AG09309 (cell line): ENCODE measurements around the gene TRUB2.

Experiments
- DNase-seq: peaks from one replicate; pipeline ENCODE4 v3.0.0-alpha.2; 2010; ENCODE audit warnings: low read depth
- H3K4me3 ChIP-seq: 2 replicates; pipeline ENCODE4 v1.5.1; 2011; ENCODE audit warnings: mild to moderate bottlenecking, low read depth, low read length, moderate library complexity; ENCODE audit not compliant: control insufficient read depth
- CTCF ChIP-seq: IDR thresholded peaks from 2 replicates; pipeline ENCODE4 v1.5.1; 2011; ENCODE audit warnings: mild to moderate bottlenecking, low read depth, low read length, inconsistent platforms; ENCODE audit not compliant: insufficient read depth, control insufficient read depth; ENCODE audit errors: missing control alignments

The TRUB2 gene

DNA sequence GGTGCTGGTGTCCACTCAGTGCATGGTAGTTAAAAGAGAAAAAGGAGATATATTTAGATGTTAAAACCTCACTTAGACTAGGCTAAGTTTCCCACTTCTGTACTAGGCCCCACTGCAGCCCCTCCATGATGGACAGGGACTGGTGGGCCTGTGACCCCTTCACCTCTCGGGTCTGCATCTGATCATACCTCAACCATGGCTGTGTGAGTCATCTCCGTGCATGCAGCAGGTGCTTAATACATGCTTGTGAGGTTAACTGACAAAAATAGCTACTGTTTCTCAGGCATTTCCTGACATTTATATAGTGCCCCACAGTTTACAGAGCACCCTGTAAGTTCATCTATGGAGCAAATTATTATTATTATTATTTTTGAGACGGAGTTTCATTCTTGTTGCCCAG, 40.5 kb upstream of the TRUB2 start:
- TF ChIP-seq CTCF: no peak
- no peak overlapping the region for H3K4me3 ChIP-seq
- DNase-seq: no peak

DNA sequence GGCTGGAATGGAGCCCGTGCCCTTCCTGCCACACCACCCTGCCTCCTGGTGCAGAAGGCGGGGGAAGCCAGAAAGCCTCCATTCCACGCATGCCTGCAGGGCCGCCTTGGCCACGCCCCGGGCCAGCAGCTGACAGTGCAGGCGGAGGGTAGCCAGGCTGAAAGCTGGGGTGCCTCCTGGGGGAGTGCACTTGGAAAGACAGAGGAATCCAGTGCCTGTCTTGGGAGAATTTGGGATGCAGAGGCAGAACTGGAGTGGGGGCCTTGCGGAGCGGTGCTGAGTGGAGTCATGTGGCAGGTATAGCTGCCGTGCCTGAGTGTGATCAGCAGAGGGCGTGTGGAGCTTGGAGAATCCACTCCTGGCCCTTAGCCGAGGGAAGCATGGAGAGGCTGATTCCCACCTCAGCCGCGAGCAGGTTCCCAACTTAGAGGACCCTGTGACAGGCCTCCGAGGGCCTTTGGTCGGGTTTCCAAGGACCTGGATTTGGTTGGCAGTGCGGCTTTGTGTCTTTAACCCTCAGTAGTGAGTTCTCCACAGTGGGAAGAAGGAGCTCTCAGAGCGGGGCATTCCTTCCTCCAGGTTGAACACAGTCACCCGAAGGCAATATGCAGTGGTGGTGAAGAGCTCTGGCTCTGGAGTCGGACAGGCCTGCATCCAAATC, 39.9 kb upstream of the TRUB2 start:
- peak overlapping the region; percentile 41 for H3K4me3 ChIP-seq
- peak; percentile 92 for TF ChIP-seq CTCF
- peak; percentile 35 for DNase-seq

- H3K4me3 ChIP-seq: peak overlapping the region; percentile 41; the same call in 1 of the 2 replicates
- no peak for DNase-seq
- no peak for TF ChIP-seq CTCF
Observed at GRCh38 chr9:128361296-128361985, 39.2 kb upstream of the TRUB2 start.

- no peak for TF ChIP-seq CTCF
- DNase-seq: no peak
- H3K4me3 ChIP-seq: no peak overlapping the region
Observed at GRCh38 chr9:128360826-128361225, 38.6 kb upstream of the TRUB2 start.

DNA sequence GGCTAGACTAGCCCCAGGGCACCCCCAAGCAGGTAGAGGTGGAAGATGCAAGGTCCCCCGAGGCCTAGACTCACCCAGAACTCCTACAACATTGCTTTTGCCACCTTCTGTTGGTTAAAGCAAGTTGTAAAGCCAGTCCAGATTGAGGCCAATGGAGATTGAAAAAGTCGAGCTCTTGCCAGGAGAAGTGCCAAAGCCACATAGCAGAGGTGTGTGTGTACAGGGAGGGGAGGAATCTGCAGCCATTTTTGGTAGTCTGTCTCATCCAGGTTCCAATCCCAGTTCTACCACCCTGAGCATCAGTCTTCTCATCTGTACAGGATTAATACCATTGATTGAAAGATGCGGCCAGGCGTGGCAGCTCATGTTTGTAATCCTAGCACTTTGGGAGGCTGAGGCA, 36.6 kb upstream of the TRUB2 start:
- no peak overlapping the region for H3K4me3 ChIP-seq
- DNase-seq: no peak
- TF ChIP-seq CTCF: no peak

DNA sequence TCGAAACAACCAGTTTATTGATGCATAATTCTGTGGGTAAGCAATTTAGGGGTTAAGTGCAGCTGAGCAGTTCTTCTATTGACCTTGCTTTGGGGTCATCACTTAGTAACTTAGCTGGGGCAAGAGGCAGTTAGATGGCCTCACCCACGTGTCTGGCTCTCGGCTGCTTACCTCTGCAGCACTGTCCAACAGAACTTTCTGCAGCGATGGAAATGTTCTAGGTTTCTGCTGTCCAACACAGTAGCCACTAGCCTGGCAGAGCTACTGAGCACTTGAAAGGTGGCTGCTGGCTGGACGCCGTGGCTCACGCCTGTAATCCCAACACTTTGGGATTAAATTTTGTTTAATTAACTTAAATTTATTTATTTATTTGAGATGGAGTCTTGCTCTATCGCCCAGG, 35.8 kb upstream of the TRUB2 start:
- DNase-seq: no peak
- H3K4me3 ChIP-seq: no peak overlapping the region
- no peak for TF ChIP-seq CTCF
